GM23338 (cell line): ENCODE data around the gene ROCK1. TPM values are rescaled to one million over a fixed set of nuclear protein-coding genes. Genes with fewer than 3 reads are reported as not detected.
A peak's percentile ranks its signal among the peaks of the same experiment; 100 is the strongest.

Experiments
- ATAC-seq: fragments of 200-7000 bp; cut with Tn5 transposase; 3 replicates; pipeline ENCODE4 v1.9.1; 2020
- DNase-seq: peaks from one replicate; pipeline ENCODE4 v3.0.0-alpha.2; 2015; ENCODE audit warnings: low spot score
- H2AFZ ChIP-seq: fragments of 200-600 bp; sonication (generic); 2 replicates; pipeline ENCODE4 v1.8.0; 2016; ENCODE audit warnings: antibody characterized with exemption, mild to moderate bottlenecking, moderate library complexity
- H3F3A ChIP-seq: fragments of 200-600 bp; sonication (generic); replicated peaks from 2 replicates; pipeline ENCODE4 v1.8.0; 2017; ENCODE audit warnings: antibody characterized with exemption, mixed run types, low read depth
- H3K27ac ChIP-seq: fragments of 200-600 bp; sonication (generic); 2 replicates; pipeline ENCODE4 v1.6.1; 2016; ENCODE audit warnings: low read depth
- H3K27me3 ChIP-seq: fragments of 200-600 bp; sonication (generic); 2 replicates; pipeline ENCODE4 v1.8.0; 2016; ENCODE audit warnings: mild to moderate bottlenecking, mixed run types, moderate library complexity; ENCODE audit not compliant: insufficient read depth
- H3K36me3 ChIP-seq: fragments of 200-600 bp; sonication (generic); 2 replicates; pipeline ENCODE4 v1.8.0; 2016; ENCODE audit warnings: mild to moderate bottlenecking; ENCODE audit not compliant: insufficient read depth
- H3K4me1 ChIP-seq: fragments of 200-600 bp; sonication (generic); 2 replicates; pipeline ENCODE4 v1.8.0; 2016; ENCODE audit warnings: mild to moderate bottlenecking, moderate library complexity; ENCODE audit not compliant: insufficient read depth
- H3K4me2 ChIP-seq: fragments of 200-600 bp; sonication (generic); 2 replicates; pipeline ENCODE4 v1.7.1; 2017; ENCODE audit warnings: mixed run types
- H3K4me3 ChIP-seq: fragments of 200-600 bp; sonication (generic); 2 replicates; pipeline ENCODE4 v1.6.1; 2016; ENCODE audit warnings: mixed run types
- H3K79me2 ChIP-seq: fragments of 200-600 bp; sonication (generic); replicated peaks from 2 replicates; pipeline ENCODE4 v1.8.0; 2017; ENCODE audit warnings: mild to moderate bottlenecking; ENCODE audit not compliant: insufficient read depth
- H3K9me2 ChIP-seq: fragments of 200-600 bp; sonication (generic); 2 replicates; pipeline ENCODE4 v1.8.0; 2017; ENCODE audit not compliant: insufficient read depth
- H4K20me1 ChIP-seq: fragments of 200-600 bp; sonication (generic); replicated peaks from 2 replicates; pipeline ENCODE4 v1.8.0; 2017; ENCODE audit warnings: mild to moderate bottlenecking; ENCODE audit not compliant: insufficient read depth
- H3K27ac Mint-ChIP-seq: 2 replicates; pipeline ENCODE4 v1.8.0; 2020; ENCODE audit warnings: inconsistent platforms, mild to moderate bottlenecking, moderate library complexity, mixed read lengths
- H3K27me3 Mint-ChIP-seq: 3 replicates; pipeline ENCODE4 v1.8.0; 2022; ENCODE audit warnings: low read depth, mild to moderate bottlenecking, moderate library complexity, mixed read lengths, inconsistent platforms; ENCODE audit not compliant: insufficient read depth, poor library complexity
- H3K36me3 Mint-ChIP-seq: 3 replicates; pipeline ENCODE4 v1.8.0; 2021; ENCODE audit warnings: low read depth, mild to moderate bottlenecking, inconsistent platforms, moderate library complexity, mixed read lengths
- H3K4me1 Mint-ChIP-seq: 3 replicates; pipeline ENCODE4 v1.8.0; 2020; ENCODE audit warnings: mild to moderate bottlenecking, inconsistent platforms, mixed read lengths
- H3K4me3 Mint-ChIP-seq: 3 replicates; pipeline ENCODE4 v1.8.0; 2021; ENCODE audit warnings: moderate library complexity, mild to moderate bottlenecking, inconsistent platforms, mixed read lengths
- H3K9me3 Mint-ChIP-seq: 3 replicates; pipeline ENCODE4 v1.8.0; 2020; ENCODE audit warnings: moderate library complexity, mild to moderate bottlenecking, inconsistent platforms, mixed read lengths
- CREB1 ChIP-seq: fragments of 250-450 bp; sonication (Bioruptor Pico); IDR thresholded peaks from 2 replicates; pipeline ENCODE4 v1.5.0; 2020; ENCODE audit warnings: low read depth, mild to moderate bottlenecking, moderate library complexity
- POLR2AphosphoS5 ChIP-seq: IDR thresholded peaks from 2 replicates; pipeline ENCODE4 v1.6.1; 2016; ENCODE audit warnings: antibody characterized with exemption, low read depth
- ZNF114 ChIP-seq: fragments of 250-450 bp; sonication (Bioruptor Pico); IDR thresholded peaks from 2 replicates; pipeline ENCODE4 v1.5.0; 2020; ENCODE audit warnings: mild to moderate bottlenecking, moderate library complexity
- ZNF331 ChIP-seq: fragments of 250-450 bp; sonication (Bioruptor Pico); IDR thresholded peaks from 2 replicates; pipeline ENCODE4 v1.5.0; 2020; ENCODE audit warnings: low read depth, mild to moderate bottlenecking, moderate library complexity
- ZNF462 ChIP-seq: fragments of 250-450 bp; sonication (Bioruptor Pico); IDR thresholded peaks from 2 replicates; pipeline ENCODE4 v1.5.0; 2020; ENCODE audit warnings: mild to moderate bottlenecking, moderate library complexity
- polyA plus RNA-seq: library from polyadenylated mRNA; unstranded; fragments of >200 nt; fragmentation: Nextera tagmentation; extraction: Ambion mirVana; gene quantifications from 2 replicates; pipeline ENCODE4 v1.2.1, GENCODE V29; 2016
- total RNA-seq: library from RNA; depleted of rRNA; stranded (reverse); fragments of >200 nt; shearing (Covaris generic); gene quantifications from 2 replicates; pipeline ENCODE4 v1.2.3, GENCODE V29; 2014
- TF ChIP-seq, protein P1 (sequence below): IDR thresholded peaks from one replicate; pipeline ENCODE4 v1.6.1; 2018; ENCODE audit warnings: antibody characterized with exemption; ENCODE audit not compliant: unreplicated experiment

The ROCK1 gene
- total and polyA plus RNA-seq, 2 experiments from 2014 or later, result 37.2 to 42.8 TPM

DNA sequence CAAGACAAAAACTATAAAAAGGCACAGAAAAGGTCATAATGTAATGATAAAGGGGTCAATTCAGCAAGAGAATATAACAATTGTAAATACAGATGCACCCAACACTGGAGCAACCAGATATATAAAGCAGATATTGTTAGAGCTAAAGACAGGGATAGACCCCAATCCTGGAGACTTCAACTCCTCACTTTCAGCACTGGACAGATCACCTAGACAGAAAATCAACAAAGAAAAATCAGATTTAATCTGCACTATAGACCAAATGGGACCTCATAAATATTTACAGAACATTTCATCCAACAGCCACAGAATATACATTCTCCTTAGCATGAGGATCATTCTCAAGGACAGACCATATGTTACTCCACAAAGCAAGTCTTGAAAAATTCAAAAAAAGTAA lies 114.2 kb downstream of the ROCK1 start:
- DNase-seq, result peak; percentile 5
- H3K9me3 Mint-ChIP-seq, result no peaks in the 10 kb centered on the region

DNA sequence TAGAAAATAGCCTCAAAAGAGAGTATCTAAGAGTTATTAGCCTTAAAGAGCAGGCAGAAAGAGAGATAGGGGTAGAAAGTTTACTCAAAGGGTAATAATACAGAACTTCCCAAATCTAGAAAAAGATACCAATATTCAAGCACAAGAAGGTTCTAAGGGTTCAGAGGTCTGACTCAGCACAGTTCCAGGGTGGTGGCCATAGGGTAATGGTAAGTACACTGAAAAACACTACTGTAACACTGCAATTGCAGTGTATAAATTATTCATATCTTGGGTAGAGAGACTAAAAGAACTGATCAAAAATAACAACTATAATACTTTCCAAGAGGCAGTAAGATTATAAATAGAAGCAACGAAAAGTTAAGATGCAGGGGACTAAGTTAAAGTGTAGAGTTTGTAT lies 115.2 kb downstream of the ROCK1 start:
- Mint-ChIP-seq H3K9me3 (no peaks in the 10 kb centered on the region), H3K27me3 (no peaks in the 10 kb centered on the region), H3K4me1 (0 out of 3 replicates have a peak, but pooled peaks cover 3% of the 10 kb centered on the region), H3K36me3 (no peaks in the 10 kb centered on the region), H3K27ac (peak overlapping the region; percentile 23), H3K4me3 (no peak overlapping the region)
- H3K4me1 ChIP-seq, result no peaks in the 10 kb centered on the region
- no peaks in the 10 kb centered on the region for H3F3A ChIP-seq
- no peak overlapping the region for H2AFZ ChIP-seq
- peaks cover 3% of the 10 kb centered on the region for H4K20me1 ChIP-seq
- no peak for TF ChIP-seq ZNF331 (CRISPR knock-in tag)
- no peaks in the 10 kb centered on the region for H3K9me2 ChIP-seq
- H3K27me3 ChIP-seq, result no peaks in the 10 kb centered on the region
- no peak for DNase-seq
- no peaks in the 10 kb centered on the region for H3K36me3 ChIP-seq
- H3K4me3 ChIP-seq, result no peak overlapping the region
- no peak overlapping the region for H3K4me2 ChIP-seq
- no peak for ATAC-seq
- no peak overlapping the region for H3K27ac ChIP-seq
- peaks cover 19% of the 10 kb centered on the region for H3K79me2 ChIP-seq

More for the DNA sequence above, 114.2 kb downstream of the ROCK1 start:
- Histone ChIP-seq H3K27me3 (no peaks in the 10 kb centered on the region), H3K4me1 (no peaks in the 10 kb centered on the region), H3K36me3 (no peaks in the 10 kb centered on the region), H2AFZ (no peak overlapping the region), H3K4me2 (no peak overlapping the region), H3K9me2 (no peaks in the 10 kb centered on the region), H3F3A (no peaks in the 10 kb centered on the region), H3K79me2 (peaks cover 19% of the 10 kb centered on the region), H4K20me1 (peaks cover 3% of the 10 kb centered on the region), H3K27ac (no peak overlapping the region), H3K4me3 (no peak overlapping the region)
- TF ChIP-seq, protein P1, sequence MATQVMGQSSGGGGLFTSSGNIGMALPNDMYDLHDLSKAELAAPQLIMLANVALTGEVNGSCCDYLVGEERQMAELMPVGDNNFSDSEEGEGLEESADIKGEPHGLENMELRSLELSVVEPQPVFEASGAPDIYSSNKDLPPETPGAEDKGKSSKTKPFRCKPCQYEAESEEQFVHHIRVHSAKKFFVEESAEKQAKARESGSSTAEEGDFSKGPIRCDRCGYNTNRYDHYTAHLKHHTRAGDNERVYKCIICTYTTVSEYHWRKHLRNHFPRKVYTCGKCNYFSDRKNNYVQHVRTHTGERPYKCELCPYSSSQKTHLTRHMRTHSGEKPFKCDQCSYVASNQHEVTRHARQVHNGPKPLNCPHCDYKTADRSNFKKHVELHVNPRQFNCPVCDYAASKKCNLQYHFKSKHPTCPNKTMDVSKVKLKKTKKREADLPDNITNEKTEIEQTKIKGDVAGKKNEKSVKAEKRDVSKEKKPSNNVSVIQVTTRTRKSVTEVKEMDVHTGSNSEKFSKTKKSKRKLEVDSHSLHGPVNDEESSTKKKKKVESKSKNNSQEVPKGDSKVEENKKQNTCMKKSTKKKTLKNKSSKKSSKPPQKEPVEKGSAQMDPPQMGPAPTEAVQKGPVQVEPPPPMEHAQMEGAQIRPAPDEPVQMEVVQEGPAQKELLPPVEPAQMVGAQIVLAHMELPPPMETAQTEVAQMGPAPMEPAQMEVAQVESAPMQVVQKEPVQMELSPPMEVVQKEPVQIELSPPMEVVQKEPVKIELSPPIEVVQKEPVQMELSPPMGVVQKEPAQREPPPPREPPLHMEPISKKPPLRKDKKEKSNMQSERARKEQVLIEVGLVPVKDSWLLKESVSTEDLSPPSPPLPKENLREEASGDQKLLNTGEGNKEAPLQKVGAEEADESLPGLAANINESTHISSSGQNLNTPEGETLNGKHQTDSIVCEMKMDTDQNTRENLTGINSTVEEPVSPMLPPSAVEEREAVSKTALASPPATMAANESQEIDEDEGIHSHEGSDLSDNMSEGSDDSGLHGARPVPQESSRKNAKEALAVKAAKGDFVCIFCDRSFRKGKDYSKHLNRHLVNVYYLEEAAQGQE, result peak; percentile 46
- no peak for TF ChIP-seq ZNF114 (CRISPR knock-in tag)
- H3K27me3 Mint-ChIP-seq, result no peaks in the 10 kb centered on the region
- H3K4me3 Mint-ChIP-seq, result no peak overlapping the region
- H3K36me3 Mint-ChIP-seq, result no peaks in the 10 kb centered on the region; the same call in 2 of the 3 replicates
- 0 out of 3 replicates have a peak, but pooled peaks cover 3% of the 10 kb centered on the region for H3K4me1 Mint-ChIP-seq
- 0 out of 2 replicates have a peak overlapping the region, but pooled peaks have one; percentile 29 for H3K27ac Mint-ChIP-seq
- ATAC-seq, result no peak

GRCh38 chr18:20988726-20989125 lies 122.9 kb downstream of the ROCK1 start:
- H3K27me3 Mint-ChIP-seq, result no peaks in the 10 kb centered on the region
- no peak overlapping the region for H2AFZ ChIP-seq
- no peaks in the 10 kb centered on the region for H3K79me2 ChIP-seq
- peaks cover 4% of the 10 kb centered on the region; the same call in 1 of the 2 replicates for H3K36me3 ChIP-seq
- H3K9me3 Mint-ChIP-seq, result no peaks in the 10 kb centered on the region
- H4K20me1 ChIP-seq, result 0 out of 2 replicates have a peak, but pooled peaks cover 3% of the 10 kb centered on the region
- TF ChIP-seq CREB1 (CRISPR knock-in tag), result no peak
- no peak for TF ChIP-seq POLR2AphosphoS5
- no peak for TF ChIP-seq ZNF462 (CRISPR knock-in tag)
- no peak overlapping the region for H3K4me2 ChIP-seq
- H3K27me3 ChIP-seq, result no peaks in the 10 kb centered on the region
- no peak for DNase-seq
- no peak overlapping the region for H3K4me3 Mint-ChIP-seq
- no peaks in the 10 kb centered on the region for H3K9me2 ChIP-seq
- H3K4me3 ChIP-seq, result no peak overlapping the region
- no peak overlapping the region for H3K27ac ChIP-seq
- H3K4me1 Mint-ChIP-seq, result no peaks in the 10 kb centered on the region
- no peak for ATAC-seq
- H3K4me1 ChIP-seq, result no peaks in the 10 kb centered on the region
- H3K27ac Mint-ChIP-seq, result no peak overlapping the region
- no peaks in the 10 kb centered on the region for H3F3A ChIP-seq
- peaks cover 3% of the 10 kb centered on the region; the same call in 2 of the 3 replicates for H3K36me3 Mint-ChIP-seq
